PC-9 (cell line): ENCODE data around the gene KCNMB3.

Source experiments
- EZH2 ChIP-seq: fragments of 200-600 bp; sonication (generic); IDR thresholded peaks from 2 replicates; pipeline ENCODE4 v1.8.0; 2017; ENCODE audit warnings: antibody characterized with exemption, low read depth
- TF ChIP-seq, protein P1 (sequence below): fragments of 200-600 bp; sonication (generic); conservative IDR thresholded peaks from 2 replicates; pipeline ENCODE4 v1.6.1; 2017; ENCODE audit warnings: mixed run types, antibody characterized with exemption, mild to moderate bottlenecking, moderate library complexity

DNA sequence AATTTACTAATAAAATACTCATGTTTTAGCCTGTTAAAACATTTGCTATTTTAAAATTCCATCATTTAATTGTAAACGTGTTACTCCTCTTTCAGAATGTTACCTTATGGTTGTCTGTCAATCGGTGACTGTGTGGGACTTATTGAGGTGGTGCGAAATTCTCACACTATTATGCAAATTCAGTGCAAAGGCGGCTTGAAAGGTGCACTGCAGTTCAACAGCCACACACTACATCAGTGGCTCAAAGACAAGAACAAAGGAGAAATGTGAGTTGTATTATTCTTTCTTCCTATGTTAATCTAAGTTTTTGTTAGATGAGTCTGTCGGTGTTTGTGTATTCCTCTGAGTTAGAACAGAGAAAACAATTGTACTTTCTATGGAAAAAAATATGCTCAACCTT lies 21.7 kb downstream of the KCNMB3 start:
- TF ChIP-seq, protein P1, sequence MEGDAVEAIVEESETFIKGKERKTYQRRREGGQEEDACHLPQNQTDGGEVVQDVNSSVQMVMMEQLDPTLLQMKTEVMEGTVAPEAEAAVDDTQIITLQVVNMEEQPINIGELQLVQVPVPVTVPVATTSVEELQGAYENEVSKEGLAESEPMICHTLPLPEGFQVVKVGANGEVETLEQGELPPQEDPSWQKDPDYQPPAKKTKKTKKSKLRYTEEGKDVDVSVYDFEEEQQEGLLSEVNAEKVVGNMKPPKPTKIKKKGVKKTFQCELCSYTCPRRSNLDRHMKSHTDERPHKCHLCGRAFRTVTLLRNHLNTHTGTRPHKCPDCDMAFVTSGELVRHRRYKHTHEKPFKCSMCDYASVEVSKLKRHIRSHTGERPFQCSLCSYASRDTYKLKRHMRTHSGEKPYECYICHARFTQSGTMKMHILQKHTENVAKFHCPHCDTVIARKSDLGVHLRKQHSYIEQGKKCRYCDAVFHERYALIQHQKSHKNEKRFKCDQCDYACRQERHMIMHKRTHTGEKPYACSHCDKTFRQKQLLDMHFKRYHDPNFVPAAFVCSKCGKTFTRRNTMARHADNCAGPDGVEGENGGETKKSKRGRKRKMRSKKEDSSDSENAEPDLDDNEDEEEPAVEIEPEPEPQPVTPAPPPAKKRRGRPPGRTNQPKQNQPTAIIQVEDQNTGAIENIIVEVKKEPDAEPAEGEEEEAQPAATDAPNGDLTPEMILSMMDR, result no peak
- no peak for TF ChIP-seq EZH2
